Effector memory CD8-positive, alpha-beta T cell (primary cell): ENCODE measurements around the gene ACOX2.
"Not testable (repeated sequence)": the region's sequence is repeated elsewhere in the genome, so short reads cannot be mapped to it uniquely, and the experiment has no call there.

Source experiments
- ATAC-seq: fragments of 150-1000 bp; cut with Tn5 transposase; replicated peaks from 2 replicates; pipeline ENCODE4 v1.10.0; 2021; ENCODE audit warnings: mild to moderate bottlenecking, moderate library complexity
- DNase-seq, 3 experiments: peaks; one replicate each; pipeline ENCODE4 v3.0.0; 2021
- H3K27ac Mint-ChIP-seq, 2 donors: one replicate each; pipeline ENCODE4 v1.8.0; 2022; ENCODE audit warnings: mild to moderate bottlenecking in 2 of 2, mixed read lengths in 2 of 2, moderate library complexity in 2 of 2
- H3K27me3 Mint-ChIP-seq, 2 donors: one replicate each; pipeline ENCODE4 v1.8.0; 2022; ENCODE audit warnings: mixed read lengths in 2 of 2
- H3K36me3 Mint-ChIP-seq: one replicate; pipeline ENCODE4 v1.8.0; 2022; ENCODE audit warnings: mild to moderate bottlenecking, moderate library complexity, mixed read lengths; ENCODE audit not compliant: insufficient read depth
- H3K4me1 Mint-ChIP-seq, 2 donors: one replicate each; pipeline ENCODE4 v1.8.0; 2022; ENCODE audit warnings: low read depth in 2 of 2, mixed read lengths in 2 of 2
- H3K4me3 Mint-ChIP-seq, 2 donors: one replicate each; pipeline ENCODE4 v1.8.0; 2022; ENCODE audit warnings: mild to moderate bottlenecking in 2 of 2, mixed read lengths in 2 of 2, moderate library complexity in 2 of 2
- H3K9me3 Mint-ChIP-seq, 2 donors: one replicate each; pipeline ENCODE4 v1.8.0; 2022; ENCODE audit warnings: mixed read lengths in 2 of 2

The ACOX2 gene

GRCh38 chr3:58537412-58538301 lies 667 bp upstream of the ACOX2 start:
- Mint-ChIP-seq H3K36me3 (no peaks in the 10 kb centered on the region), H3K4me3 (no peak overlapping the region), H3K27ac (no peak overlapping the region), H3K4me1 (peaks cover 5% of the 10 kb centered on the region in 2 donors), H3K9me3 (no peaks in the 10 kb centered on the region), H3K27me3 (no peaks in the 10 kb centered on the region)
- ATAC-seq (no peak), DNase-seq (no peak)

GRCh38 chr3:58535531-58536500 lies 1.2 kb downstream of the ACOX2 start:
- Mint-ChIP-seq H3K27ac (no peak overlapping the region), H3K9me3 (no peaks in the 10 kb centered on the region), H3K4me1 (peaks cover 7 to 10% of the 10 kb centered on the region in 2 donors), H3K4me3 (no peak overlapping the region), H3K27me3 (no peaks in the 10 kb centered on the region), H3K36me3 (no peaks in the 10 kb centered on the region)
- ATAC-seq (no peak), DNase-seq (no peak)

GRCh38 chr3:58534592-58535494 lies 2.1 kb downstream of the ACOX2 start:
- Mint-ChIP-seq H3K36me3 (no peaks in the 10 kb centered on the region), H3K4me3 (no peak overlapping the region), H3K4me1 (peaks cover 7 to 10% of the 10 kb centered on the region in 2 donors), H3K27ac (no peak overlapping the region), H3K9me3 (no peaks in the 10 kb centered on the region), H3K27me3 (no peaks in the 10 kb centered on the region)
- ATAC-seq, result no peak
- no peak for DNase-seq

GRCh38 chr3:58532794-58533220 lies 4.2 kb downstream of the ACOX2 start:
- Mint-ChIP-seq H3K4me3 (no peak overlapping the region), H3K9me3 (no peaks in the 10 kb centered on the region), H3K27me3 (no peaks in the 10 kb centered on the region), H3K27ac (peak overlapping the region; percentile 68 to 73), H3K36me3 (no peaks in the 10 kb centered on the region), H3K4me1 (peaks cover 7 to 10% of the 10 kb centered on the region in 2 donors)
- ATAC-seq, result peak; percentile 99
- DNase-seq, result peak; percentile 74 to 77 (median 76)

- H3K4me1 Mint-ChIP-seq, result peaks cover 7 to 10% of the 10 kb centered on the region in 2 donors
- no peak overlapping the region for H3K4me3 Mint-ChIP-seq
- H3K9me3 Mint-ChIP-seq, result no peaks in the 10 kb centered on the region
- peak overlapping the region in 1 of 2 donors; percentile 73 for H3K27ac Mint-ChIP-seq
- no peaks in the 10 kb centered on the region for H3K36me3 Mint-ChIP-seq
- no peak for ATAC-seq
- no peaks in the 10 kb centered on the region for H3K27me3 Mint-ChIP-seq
- DNase-seq, result no peak
Observed at GRCh38 chr3:58531956-58532355, 5.0 kb downstream of the ACOX2 start.

- no peaks in the 10 kb centered on the region for H3K36me3 Mint-ChIP-seq
- peaks cover 7 to 10% of the 10 kb centered on the region in 2 donors for H3K4me1 Mint-ChIP-seq
- H3K4me3 Mint-ChIP-seq, result no peak overlapping the region
- H3K27ac Mint-ChIP-seq, result no peak overlapping the region
- H3K9me3 Mint-ChIP-seq, result no peaks in the 10 kb centered on the region
- DNase-seq, result no peak
- ATAC-seq, result no peak
- H3K27me3 Mint-ChIP-seq, result no peaks in the 10 kb centered on the region
Observed at GRCh38 chr3:58531555-58531954, 5.4 kb downstream of the ACOX2 start.

GRCh38 chr3:58530354-58530865 lies 6.6 kb downstream of the ACOX2 start:
- no peak for DNase-seq
- H3K36me3 Mint-ChIP-seq, result no peaks in the 10 kb centered on the region
- peaks cover 7 to 10% of the 10 kb centered on the region in 2 donors for H3K4me1 Mint-ChIP-seq
- H3K9me3 Mint-ChIP-seq, result no peaks in the 10 kb centered on the region
- ATAC-seq, result no peak
- no peak overlapping the region for H3K27ac Mint-ChIP-seq
- no peaks in the 10 kb centered on the region for H3K27me3 Mint-ChIP-seq
- no peak overlapping the region for H3K4me3 Mint-ChIP-seq

GRCh38 chr3:58529516-58530353 lies 7.3 kb downstream of the ACOX2 start:
- ATAC-seq (no peak), DNase-seq (no peak)
- peaks cover 7 to 10% of the 10 kb centered on the region in 2 donors for H3K4me1 Mint-ChIP-seq
- no peaks in the 10 kb centered on the region for H3K9me3 Mint-ChIP-seq
- no peaks in the 10 kb centered on the region for H3K27me3 Mint-ChIP-seq
- H3K4me3 Mint-ChIP-seq, result no peak overlapping the region
- H3K27ac Mint-ChIP-seq, result no peak overlapping the region
- H3K36me3 Mint-ChIP-seq, result no peaks in the 10 kb centered on the region

- ATAC-seq, result no peak
- Mint-ChIP-seq H3K36me3 (no peaks in the 10 kb centered on the region), H3K27ac (no peak overlapping the region), H3K27me3 (no peaks in the 10 kb centered on the region), H3K4me3 (no peak overlapping the region), H3K4me1 (peaks cover 7 to 10% of the 10 kb centered on the region in 2 donors), H3K9me3 (no peaks in the 10 kb centered on the region)
- no peak for DNase-seq
Observed at GRCh38 chr3:58528629-58529028, 8.4 kb downstream of the ACOX2 start.

- H3K4me3 Mint-ChIP-seq, H3K27me3 Mint-ChIP-seq, H3K27ac Mint-ChIP-seq, ATAC-seq, H3K4me1 Mint-ChIP-seq, H3K9me3 Mint-ChIP-seq, DNase-seq, H3K36me3 Mint-ChIP-seq: not testable (repeated sequence)
Observed at GRCh38 chr3:58527440-58527839, 9.6 kb downstream of the ACOX2 start.

- no peaks in the 10 kb centered on the region for H3K4me1 Mint-ChIP-seq
- no peaks in the 10 kb centered on the region for H3K36me3 Mint-ChIP-seq
- no peaks in the 10 kb centered on the region for H3K27me3 Mint-ChIP-seq
- H3K4me3 Mint-ChIP-seq, result no peak overlapping the region
- no peaks in the 10 kb centered on the region for H3K9me3 Mint-ChIP-seq
- ATAC-seq, result no peak
- H3K27ac Mint-ChIP-seq, result peak overlapping the region in 1 of 2 donors; percentile 19
- no peak for DNase-seq
Observed at GRCh38 chr3:58526515-58526957, 10.5 kb downstream of the ACOX2 start.

GRCh38 chr3:58524326-58524888 lies 12.6 kb downstream of the ACOX2 start:
- Mint-ChIP-seq H3K36me3 (no peaks in the 10 kb centered on the region), H3K9me3 (no peaks in the 10 kb centered on the region), H3K27ac (no peak overlapping the region), H3K4me3 (no peak overlapping the region), H3K4me1 (no peaks in the 10 kb centered on the region), H3K27me3 (no peaks in the 10 kb centered on the region)
- DNase-seq, result no peak
- ATAC-seq, result no peak
